GM23338 (cell line): ENCODE results near the gene PDZK1IP1.

Source experiments
- CREB1 ChIP-seq: fragments of 250-450 bp; sonication (Bioruptor Pico); IDR thresholded peaks from 2 replicates; pipeline ENCODE4 v1.5.0; 2020; ENCODE audit warnings: low read depth, mild to moderate bottlenecking, moderate library complexity
- EZH2 ChIP-seq: fragments of 200-600 bp; sonication (generic); IDR thresholded peaks from one replicate; pipeline ENCODE4 v1.8.0; 2017; ENCODE audit warnings: antibody characterized with exemption, mild to moderate bottlenecking, low read depth; ENCODE audit not compliant: unreplicated experiment
- EZH2phosphoT487 ChIP-seq: fragments of 200-600 bp; sonication (generic); IDR thresholded peaks from one replicate; pipeline ENCODE4 v1.8.1; 2018; ENCODE audit warnings: antibody characterized with exemption; ENCODE audit not compliant: unreplicated experiment
- POLR2AphosphoS5 ChIP-seq: IDR thresholded peaks from 2 replicates; pipeline ENCODE4 v1.6.1; 2016; ENCODE audit warnings: antibody characterized with exemption, low read depth
- ZNF114 ChIP-seq: fragments of 250-450 bp; sonication (Bioruptor Pico); IDR thresholded peaks from 2 replicates; pipeline ENCODE4 v1.5.0; 2020; ENCODE audit warnings: mild to moderate bottlenecking, moderate library complexity
- ZNF331 ChIP-seq: fragments of 250-450 bp; sonication (Bioruptor Pico); IDR thresholded peaks from 2 replicates; pipeline ENCODE4 v1.5.0; 2020; ENCODE audit warnings: low read depth, mild to moderate bottlenecking, moderate library complexity
- TF ChIP-seq, protein P1 (sequence below), 2 experiments: fragments of 200-600 bp in 1 of 2; sonication (generic) in 1 of 2; conservative IDR thresholded peaks; 2 replicates each; pipeline versions ENCODE4 v1.5.1 to v1.6.1; 2016 to 2017; ENCODE audit warnings: antibody characterized with exemption in 2 of 2, low read depth in 2 of 2, mild to moderate bottlenecking in 2 of 2, moderate library complexity in 1 of 2
- TF ChIP-seq, protein P2 (sequence below): IDR thresholded peaks from one replicate; pipeline ENCODE4 v1.6.1; 2018; ENCODE audit warnings: antibody characterized with exemption; ENCODE audit not compliant: unreplicated experiment
- TF ChIP-seq, protein P3 (sequence below): IDR thresholded peaks from 2 replicates; pipeline ENCODE4 v1.6.1; 2016; ENCODE audit warnings: antibody characterized with exemption

DNA sequence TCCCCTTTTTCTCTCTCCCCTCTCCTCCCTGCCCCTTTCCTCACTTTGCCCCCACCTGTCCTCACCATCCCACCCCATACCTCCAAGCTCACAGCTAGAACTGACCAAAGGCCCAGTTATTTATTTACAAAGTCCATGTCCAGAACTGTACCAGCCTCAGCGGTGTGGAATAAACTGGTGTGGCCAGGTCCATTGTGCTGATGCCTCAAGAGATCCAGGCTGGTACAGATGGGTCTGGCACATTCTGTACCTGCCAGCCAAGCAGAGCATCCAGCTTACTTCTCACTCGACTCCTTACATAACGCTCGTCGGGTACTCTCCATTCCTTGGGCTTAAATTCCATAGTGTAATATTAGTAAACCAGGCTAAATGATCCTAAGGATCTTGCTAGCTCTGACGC is 11.8 kb downstream of the PDZK1IP1 start:
- TF ChIP-seq, protein P1, sequence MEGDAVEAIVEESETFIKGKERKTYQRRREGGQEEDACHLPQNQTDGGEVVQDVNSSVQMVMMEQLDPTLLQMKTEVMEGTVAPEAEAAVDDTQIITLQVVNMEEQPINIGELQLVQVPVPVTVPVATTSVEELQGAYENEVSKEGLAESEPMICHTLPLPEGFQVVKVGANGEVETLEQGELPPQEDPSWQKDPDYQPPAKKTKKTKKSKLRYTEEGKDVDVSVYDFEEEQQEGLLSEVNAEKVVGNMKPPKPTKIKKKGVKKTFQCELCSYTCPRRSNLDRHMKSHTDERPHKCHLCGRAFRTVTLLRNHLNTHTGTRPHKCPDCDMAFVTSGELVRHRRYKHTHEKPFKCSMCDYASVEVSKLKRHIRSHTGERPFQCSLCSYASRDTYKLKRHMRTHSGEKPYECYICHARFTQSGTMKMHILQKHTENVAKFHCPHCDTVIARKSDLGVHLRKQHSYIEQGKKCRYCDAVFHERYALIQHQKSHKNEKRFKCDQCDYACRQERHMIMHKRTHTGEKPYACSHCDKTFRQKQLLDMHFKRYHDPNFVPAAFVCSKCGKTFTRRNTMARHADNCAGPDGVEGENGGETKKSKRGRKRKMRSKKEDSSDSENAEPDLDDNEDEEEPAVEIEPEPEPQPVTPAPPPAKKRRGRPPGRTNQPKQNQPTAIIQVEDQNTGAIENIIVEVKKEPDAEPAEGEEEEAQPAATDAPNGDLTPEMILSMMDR (conservative IDR thresholded peaks at IDR 0.05; ENCODE audit: low read depth in 2 of 2): no peak
- no peak for TF ChIP-seq EZH2phosphoT487
- TF ChIP-seq POLR2AphosphoS5: no peak
- TF ChIP-seq, protein P2, sequence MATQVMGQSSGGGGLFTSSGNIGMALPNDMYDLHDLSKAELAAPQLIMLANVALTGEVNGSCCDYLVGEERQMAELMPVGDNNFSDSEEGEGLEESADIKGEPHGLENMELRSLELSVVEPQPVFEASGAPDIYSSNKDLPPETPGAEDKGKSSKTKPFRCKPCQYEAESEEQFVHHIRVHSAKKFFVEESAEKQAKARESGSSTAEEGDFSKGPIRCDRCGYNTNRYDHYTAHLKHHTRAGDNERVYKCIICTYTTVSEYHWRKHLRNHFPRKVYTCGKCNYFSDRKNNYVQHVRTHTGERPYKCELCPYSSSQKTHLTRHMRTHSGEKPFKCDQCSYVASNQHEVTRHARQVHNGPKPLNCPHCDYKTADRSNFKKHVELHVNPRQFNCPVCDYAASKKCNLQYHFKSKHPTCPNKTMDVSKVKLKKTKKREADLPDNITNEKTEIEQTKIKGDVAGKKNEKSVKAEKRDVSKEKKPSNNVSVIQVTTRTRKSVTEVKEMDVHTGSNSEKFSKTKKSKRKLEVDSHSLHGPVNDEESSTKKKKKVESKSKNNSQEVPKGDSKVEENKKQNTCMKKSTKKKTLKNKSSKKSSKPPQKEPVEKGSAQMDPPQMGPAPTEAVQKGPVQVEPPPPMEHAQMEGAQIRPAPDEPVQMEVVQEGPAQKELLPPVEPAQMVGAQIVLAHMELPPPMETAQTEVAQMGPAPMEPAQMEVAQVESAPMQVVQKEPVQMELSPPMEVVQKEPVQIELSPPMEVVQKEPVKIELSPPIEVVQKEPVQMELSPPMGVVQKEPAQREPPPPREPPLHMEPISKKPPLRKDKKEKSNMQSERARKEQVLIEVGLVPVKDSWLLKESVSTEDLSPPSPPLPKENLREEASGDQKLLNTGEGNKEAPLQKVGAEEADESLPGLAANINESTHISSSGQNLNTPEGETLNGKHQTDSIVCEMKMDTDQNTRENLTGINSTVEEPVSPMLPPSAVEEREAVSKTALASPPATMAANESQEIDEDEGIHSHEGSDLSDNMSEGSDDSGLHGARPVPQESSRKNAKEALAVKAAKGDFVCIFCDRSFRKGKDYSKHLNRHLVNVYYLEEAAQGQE: no peak
- no peak for TF ChIP-seq EZH2
- TF ChIP-seq, protein P3, sequence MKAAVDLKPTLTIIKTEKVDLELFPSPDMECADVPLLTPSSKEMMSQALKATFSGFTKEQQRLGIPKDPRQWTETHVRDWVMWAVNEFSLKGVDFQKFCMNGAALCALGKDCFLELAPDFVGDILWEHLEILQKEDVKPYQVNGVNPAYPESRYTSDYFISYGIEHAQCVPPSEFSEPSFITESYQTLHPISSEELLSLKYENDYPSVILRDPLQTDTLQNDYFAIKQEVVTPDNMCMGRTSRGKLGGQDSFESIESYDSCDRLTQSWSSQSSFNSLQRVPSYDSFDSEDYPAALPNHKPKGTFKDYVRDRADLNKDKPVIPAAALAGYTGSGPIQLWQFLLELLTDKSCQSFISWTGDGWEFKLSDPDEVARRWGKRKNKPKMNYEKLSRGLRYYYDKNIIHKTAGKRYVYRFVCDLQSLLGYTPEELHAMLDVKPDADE: no peak
- TF ChIP-seq ZNF114: no peak
- no peak for TF ChIP-seq ZNF331 (CRISPR knock-in tag)
- TF ChIP-seq CREB1 (CRISPR knock-in tag): no peak
